Neural progenitor cell (in vitro differentiated cells): ENCODE results near the gene NXN. TPM values are rescaled to one million over a fixed set of nuclear protein-coding genes. Genes with fewer than 3 reads are reported as not detected.
"Not testable (repeated sequence)": the region's sequence is repeated elsewhere in the genome, so short reads cannot be mapped to it uniquely, and the experiment has no call there.

Source experiments
- DNase-seq: peaks from one replicate; pipeline ENCODE4 v3.0.0-alpha.2; 2016; ENCODE audit warnings: low spot score
- H2AFZ ChIP-seq: fragments of 200-600 bp; sonication (generic); replicated peaks from 2 replicates; pipeline ENCODE4 v1.6.1; 2016; ENCODE audit warnings: antibody characterized with exemption
- H3F3A ChIP-seq: fragments of 200-600 bp; sonication (generic); 2 replicates; pipeline ENCODE4 v1.6.1; 2016; ENCODE audit warnings: antibody characterized with exemption, low read depth
- H3K27ac ChIP-seq: fragments of 200-600 bp; sonication (generic); 2 replicates; pipeline ENCODE4 v1.5.1; 2016; ENCODE audit warnings: mild to moderate bottlenecking
- H3K27me3 ChIP-seq: fragments of 200-600 bp; sonication (generic); 2 replicates; pipeline ENCODE4 v1.6.1; 2016; ENCODE audit warnings: mild to moderate bottlenecking, moderate library complexity
- H3K36me3 ChIP-seq: fragments of 200-600 bp; sonication (generic); 2 replicates; pipeline ENCODE4 v1.5.1; 2016
- H3K4me1 ChIP-seq: fragments of 200-600 bp; sonication (generic); 2 replicates; pipeline ENCODE4 v1.6.1; 2016; ENCODE audit warnings: mixed run types
- H3K4me2 ChIP-seq: fragments of 200-600 bp; sonication (generic); 2 replicates; pipeline ENCODE4 v1.6.1; 2016
- H3K4me3 ChIP-seq: fragments of 200-600 bp; sonication (generic); 2 replicates; pipeline ENCODE4 v1.5.1; 2016
- H3K79me2 ChIP-seq: fragments of 200-600 bp; sonication (generic); 2 replicates; pipeline ENCODE4 v1.6.1; 2016; ENCODE audit warnings: low read depth
- H3K9ac ChIP-seq: fragments of 200-600 bp; sonication (generic); 2 replicates; pipeline ENCODE4 v1.6.1; 2016
- H3K9me3 ChIP-seq: fragments of 200-600 bp; sonication (generic); 2 replicates; pipeline ENCODE4 v1.5.1; 2016; ENCODE audit warnings: low read depth
- H4K20me1 ChIP-seq: fragments of 200-600 bp; sonication (generic); 2 replicates; pipeline ENCODE4 v1.6.1; 2016; ENCODE audit warnings: low read depth
- H3K27ac Mint-ChIP-seq: 3 replicates; pipeline ENCODE4 v1.8.0; 2021; ENCODE audit warnings: mixed read lengths
- H3K27me3 Mint-ChIP-seq: 2 replicates; pipeline ENCODE4 v1.8.0; 2022; ENCODE audit warnings: low read depth, mild to moderate bottlenecking, inconsistent platforms, moderate library complexity, mixed read lengths; ENCODE audit not compliant: insufficient read depth
- H3K36me3 Mint-ChIP-seq: 3 replicates; pipeline ENCODE4 v1.8.0; 2021; ENCODE audit warnings: mixed read lengths
- H3K4me1 Mint-ChIP-seq: 3 replicates; pipeline ENCODE4 v1.8.0; 2021; ENCODE audit warnings: mixed read lengths
- H3K4me3 Mint-ChIP-seq: 3 replicates; pipeline ENCODE4 v1.8.0; 2021; ENCODE audit warnings: mild to moderate bottlenecking, moderate library complexity, mixed read lengths
- H3K9me3 Mint-ChIP-seq: 3 replicates; pipeline ENCODE4 v1.8.0; 2020; ENCODE audit warnings: mixed read lengths
- EZH2 ChIP-seq: fragments of 200-600 bp; sonication (generic); IDR thresholded peaks from 2 replicates; pipeline ENCODE4 v1.6.1; 2017; ENCODE audit warnings: antibody characterized with exemption, mild to moderate bottlenecking, moderate library complexity
- EZH2phosphoT487 ChIP-seq: fragments of 200-600 bp; sonication (generic); IDR thresholded peaks from 2 replicates; pipeline ENCODE4 v1.6.1; 2017; ENCODE audit warnings: antibody characterized with exemption
- total RNA-seq: library from RNA; depleted of rRNA; stranded (reverse); fragments of >200 nt; gene quantifications from 2 replicates; pipeline ENCODE4 v1.2.3, GENCODE V29; 2015; ENCODE audit warnings: low replicate concordance
- TF ChIP-seq, protein P1 (sequence below): fragments of 200-600 bp; sonication (generic); IDR thresholded peaks from 2 replicates; pipeline ENCODE4 v1.5.1; 2017; ENCODE audit warnings: antibody characterized with exemption, mild to moderate bottlenecking

Gene NXN
- total RNA-seq, 1 donor from 2014 or later, result 35.9 TPM

DNA sequence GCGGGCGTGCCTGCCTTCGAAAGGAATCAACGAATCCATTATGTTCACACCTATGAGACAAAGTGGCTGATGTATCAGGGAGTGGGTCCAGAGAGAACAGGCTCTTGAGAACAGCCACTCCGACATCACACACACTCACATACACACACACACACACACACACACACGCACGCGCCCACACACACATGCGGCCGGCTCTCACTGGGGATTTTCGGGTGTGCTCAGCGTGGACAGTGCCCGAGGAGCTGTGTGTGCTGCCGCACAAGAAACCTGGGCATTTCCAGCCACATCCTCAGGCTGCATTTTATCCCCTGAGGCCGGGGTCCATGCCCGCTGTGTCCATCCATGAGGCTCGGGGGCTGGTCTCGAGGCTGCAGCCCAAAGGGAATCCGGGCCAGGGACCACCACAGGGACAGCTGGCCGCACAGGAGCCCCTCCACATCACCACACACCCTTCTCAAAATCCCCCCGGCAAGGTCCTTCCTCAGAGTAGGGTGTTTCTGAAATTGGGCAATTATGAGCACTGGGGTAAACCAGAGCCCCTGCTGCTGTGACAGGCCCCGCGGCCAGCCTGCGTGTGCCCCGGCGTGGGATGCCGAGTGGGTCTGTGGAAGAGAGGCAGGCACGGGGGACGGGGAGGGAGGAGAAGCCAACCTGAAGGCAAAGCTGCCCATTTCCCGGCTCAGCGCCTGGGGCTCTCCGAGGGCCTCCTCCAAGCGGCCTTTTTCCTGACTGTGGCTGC is 172.6 kb downstream of the NXN start:
- peaks cover 14% of the 10 kb centered on the region for H3K36me3 Mint-ChIP-seq
- no peak overlapping the region for H3K9ac ChIP-seq
- peaks cover 3% of the 10 kb centered on the region for H3F3A ChIP-seq
- H4K20me1 ChIP-seq, result peaks cover 20% of the 10 kb centered on the region
- no peak overlapping the region for H3K4me3 ChIP-seq
- H3K4me2 ChIP-seq, result no peak overlapping the region
- H3K4me1 Mint-ChIP-seq, result peaks cover 36% of the 10 kb centered on the region
- no peak overlapping the region for H2AFZ ChIP-seq
- no peak for TF ChIP-seq EZH2
- TF ChIP-seq, protein P1, sequence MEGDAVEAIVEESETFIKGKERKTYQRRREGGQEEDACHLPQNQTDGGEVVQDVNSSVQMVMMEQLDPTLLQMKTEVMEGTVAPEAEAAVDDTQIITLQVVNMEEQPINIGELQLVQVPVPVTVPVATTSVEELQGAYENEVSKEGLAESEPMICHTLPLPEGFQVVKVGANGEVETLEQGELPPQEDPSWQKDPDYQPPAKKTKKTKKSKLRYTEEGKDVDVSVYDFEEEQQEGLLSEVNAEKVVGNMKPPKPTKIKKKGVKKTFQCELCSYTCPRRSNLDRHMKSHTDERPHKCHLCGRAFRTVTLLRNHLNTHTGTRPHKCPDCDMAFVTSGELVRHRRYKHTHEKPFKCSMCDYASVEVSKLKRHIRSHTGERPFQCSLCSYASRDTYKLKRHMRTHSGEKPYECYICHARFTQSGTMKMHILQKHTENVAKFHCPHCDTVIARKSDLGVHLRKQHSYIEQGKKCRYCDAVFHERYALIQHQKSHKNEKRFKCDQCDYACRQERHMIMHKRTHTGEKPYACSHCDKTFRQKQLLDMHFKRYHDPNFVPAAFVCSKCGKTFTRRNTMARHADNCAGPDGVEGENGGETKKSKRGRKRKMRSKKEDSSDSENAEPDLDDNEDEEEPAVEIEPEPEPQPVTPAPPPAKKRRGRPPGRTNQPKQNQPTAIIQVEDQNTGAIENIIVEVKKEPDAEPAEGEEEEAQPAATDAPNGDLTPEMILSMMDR, result no peak
- no peak for TF ChIP-seq EZH2phosphoT487
- no peaks in the 10 kb centered on the region for H3K9me3 ChIP-seq
- H3K27ac Mint-ChIP-seq, result peak overlapping the region; percentile 96
- no peaks in the 10 kb centered on the region for H3K79me2 ChIP-seq
- no peaks in the 10 kb centered on the region for H3K36me3 ChIP-seq
- no peak overlapping the region for H3K27ac ChIP-seq
- H3K9me3 Mint-ChIP-seq, result no peaks in the 10 kb centered on the region
- no peaks in the 10 kb centered on the region for H3K27me3 ChIP-seq
- peak overlapping the region; percentile 43 for H3K4me3 Mint-ChIP-seq
- DNase-seq, result no peak
- H3K4me1 ChIP-seq, result peaks cover 11% of the 10 kb centered on the region
- peaks cover 10% of the 10 kb centered on the region for H3K27me3 Mint-ChIP-seq

DNA sequence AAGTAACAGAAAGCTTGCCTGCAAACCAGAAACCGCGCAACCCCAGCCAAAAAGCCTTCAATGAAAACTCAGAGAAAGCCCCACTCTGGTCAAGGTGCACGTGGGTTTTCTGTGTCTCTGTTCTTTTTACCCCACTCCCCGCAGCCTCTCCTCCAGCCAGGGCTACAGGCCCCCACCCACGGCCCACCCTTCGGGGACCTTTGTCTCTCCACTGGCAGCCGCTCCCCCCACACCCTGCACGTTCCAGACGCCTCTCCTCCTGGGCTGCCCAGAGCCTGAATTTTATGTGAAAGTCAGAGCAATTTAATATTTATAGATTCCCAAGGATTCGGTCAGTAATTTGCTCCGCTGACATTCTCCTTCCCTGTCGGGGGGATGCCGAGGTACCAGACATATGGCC is 173.2 kb downstream of the NXN start:
- Histone ChIP-seq H3K27me3 (no peaks in the 10 kb centered on the region), H3K9me3 (no peaks in the 10 kb centered on the region), H3K27ac (no peak overlapping the region), H3K4me1 (peaks cover 11% of the 10 kb centered on the region), H4K20me1 (peaks cover 20% of the 10 kb centered on the region), H3K4me3 (no peak overlapping the region), H3F3A (peaks cover 3% of the 10 kb centered on the region), H2AFZ (no peak overlapping the region), H3K4me2 (no peak overlapping the region), H3K36me3 (no peaks in the 10 kb centered on the region), H3K9ac (no peak overlapping the region), H3K79me2 (no peaks in the 10 kb centered on the region)
- H3K36me3 Mint-ChIP-seq, result peaks cover 17% of the 10 kb centered on the region
- H3K4me3 Mint-ChIP-seq, result peak overlapping the region; percentile 43
- peaks cover 10% of the 10 kb centered on the region for H3K27me3 Mint-ChIP-seq
- DNase-seq, result no peak
- H3K27ac Mint-ChIP-seq, result peak overlapping the region; percentile 96
- no peak for TF ChIP-seq EZH2phosphoT487
- no peak for TF ChIP-seq EZH2
- TF ChIP-seq, protein P1, result no peak
- no peaks in the 10 kb centered on the region for H3K9me3 Mint-ChIP-seq
- H3K4me1 Mint-ChIP-seq, result peaks cover 39% of the 10 kb centered on the region

DNA sequence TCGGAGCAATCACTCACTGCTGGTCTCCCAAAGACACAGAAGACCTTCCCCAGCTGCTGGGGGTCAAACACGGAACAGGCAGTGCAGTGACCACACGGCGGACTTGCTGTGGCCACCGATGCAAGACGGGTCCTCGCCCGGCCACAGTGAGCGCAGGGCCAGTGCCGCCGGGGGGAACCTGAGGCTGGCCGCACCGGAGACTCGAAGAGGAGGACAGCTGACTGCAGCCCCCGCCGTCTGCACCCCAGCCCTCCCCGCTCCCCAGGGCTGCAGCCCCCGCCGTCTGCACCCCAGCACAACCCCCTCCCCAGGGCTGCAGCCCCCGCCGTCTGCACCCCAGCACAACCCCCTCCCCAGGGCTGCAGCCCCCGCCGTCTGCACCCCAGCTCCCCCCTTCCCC is 173.7 kb downstream of the NXN start:
- H3K4me3 ChIP-seq, H3K27ac Mint-ChIP-seq: not testable (repeated sequence)

More for the DNA sequence above, 173.7 kb downstream of the NXN start:
- H3K4me3 Mint-ChIP-seq, H3K9me3 ChIP-seq, H2AFZ ChIP-seq, H3K79me2 ChIP-seq, H3K36me3 ChIP-seq, H3K9me3 Mint-ChIP-seq, DNase-seq, H3K4me2 ChIP-seq, H3K9ac ChIP-seq, H3K27me3 ChIP-seq, H3K27ac ChIP-seq, H3F3A ChIP-seq: not testable (repeated sequence)
- Mint-ChIP-seq H3K36me3 (peaks cover 17% of the 10 kb centered on the region), H3K27me3 (peaks cover 10% of the 10 kb centered on the region), H3K4me1 (peaks cover 38% of the 10 kb centered on the region)
- Histone ChIP-seq H3K4me1 (peaks cover 11% of the 10 kb centered on the region), H4K20me1 (peaks cover 20% of the 10 kb centered on the region)
